HL-60 (cell line): ENCODE results near the gene PRR9.

Source experiments
- DNase-seq, 2 experiments: peaks; one replicate each; pipeline ENCODE4 v3.0.0-alpha.2; 2010 to 2020; ENCODE audit warnings: low read depth in 1 of 2, low spot score in 1 of 2
- H3K27ac ChIP-seq: fragments of 250-450 bp; sonication (Bioruptor Pico); replicated peaks from 2 replicates; pipeline ENCODE4 v1.5.1; 2020; ENCODE audit warnings: mild to moderate bottlenecking, moderate library complexity
- H3K27me3 ChIP-seq: fragments of 250-450 bp; sonication (Bioruptor Pico); 2 replicates; pipeline ENCODE4 v1.5.1; 2021; ENCODE audit warnings: mild to moderate bottlenecking, moderate library complexity; ENCODE audit not compliant: insufficient read depth, poor library complexity, severe bottlenecking
- H3K4me3 ChIP-seq: replicated peaks from 2 replicates; pipeline ENCODE4 v1.5.1; 2011; ENCODE audit warnings: mild to moderate bottlenecking, control low read depth, low read length; ENCODE audit not compliant: insufficient read depth
- GABPA ChIP-seq: IDR thresholded peaks from 2 replicates; pipeline ENCODE4 v1.6.1; 2012; ENCODE audit warnings: low read depth
- POLR2AphosphoS5 ChIP-seq: IDR thresholded peaks from 2 replicates; pipeline ENCODE4 v1.6.1; 2012; ENCODE audit warnings: low read depth
- REST ChIP-seq: IDR thresholded peaks from 2 replicates; pipeline ENCODE4 v1.6.1; 2012; ENCODE audit warnings: low read depth; ENCODE audit not compliant: insufficient replicate concordance
- SPI1 ChIP-seq: IDR thresholded peaks from 2 replicates; pipeline ENCODE4 v1.6.1; 2012; ENCODE audit warnings: low read depth, mild to moderate bottlenecking, borderline replicate concordance
- long read RNA-seq: library from polyadenylated mRNA; unstranded; transcript quantifications from one replicate; pipeline ENCODE4 v2.0.0, GENCODE V29; 2020
- TF ChIP-seq, protein P1 (sequence below): IDR thresholded peaks from one replicate; pipeline ENCODE4 v1.5.1; 2011; ENCODE audit warnings: low read length, control low read depth, inconsistent platforms; ENCODE audit not compliant: insufficient read depth

Gene PRR9, protein sequence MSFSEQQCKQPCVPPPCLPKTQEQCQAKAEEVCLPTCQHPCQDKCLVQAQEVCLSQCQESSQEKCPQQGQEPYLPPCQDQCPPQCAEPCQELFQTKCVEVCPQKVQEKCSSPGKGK
- long read RNA-seq: 0 reads

DNA sequence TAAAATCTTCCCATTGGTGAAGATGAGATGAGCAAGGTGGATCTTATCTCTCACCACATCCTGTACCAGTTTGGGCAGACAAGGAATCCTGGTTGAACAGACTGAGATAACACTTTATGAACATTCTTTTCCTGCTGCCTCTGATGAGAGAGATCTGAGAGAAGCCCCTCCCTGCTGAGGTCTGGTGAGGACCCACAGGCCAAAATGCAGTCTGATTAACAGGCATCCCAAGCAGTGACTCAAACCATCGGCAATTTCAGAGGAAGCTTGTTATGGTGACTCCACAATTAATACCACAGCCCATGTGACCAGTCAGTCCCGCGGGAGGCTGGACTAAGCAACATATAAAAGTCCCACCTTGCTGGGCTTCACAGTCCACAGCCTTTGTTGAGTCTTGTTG, at the start of gene PRR9:
Gene PRR9 (plus strand): TSS at position 373 of the 400 bp plus-strand sequence. CDS start 561 bp downstream, outside the sequence.
- no peak within 1 kb of the TSS for H3K4me3 ChIP-seq
- no peak within 1 kb of the TSS for H3K27ac ChIP-seq
- H3K27me3 ChIP-seq: no peaks in the 10 kb centered on the region
- TF ChIP-seq SPI1: no peak
- no peak for TF ChIP-seq POLR2AphosphoS5
- TF ChIP-seq, protein P1, sequence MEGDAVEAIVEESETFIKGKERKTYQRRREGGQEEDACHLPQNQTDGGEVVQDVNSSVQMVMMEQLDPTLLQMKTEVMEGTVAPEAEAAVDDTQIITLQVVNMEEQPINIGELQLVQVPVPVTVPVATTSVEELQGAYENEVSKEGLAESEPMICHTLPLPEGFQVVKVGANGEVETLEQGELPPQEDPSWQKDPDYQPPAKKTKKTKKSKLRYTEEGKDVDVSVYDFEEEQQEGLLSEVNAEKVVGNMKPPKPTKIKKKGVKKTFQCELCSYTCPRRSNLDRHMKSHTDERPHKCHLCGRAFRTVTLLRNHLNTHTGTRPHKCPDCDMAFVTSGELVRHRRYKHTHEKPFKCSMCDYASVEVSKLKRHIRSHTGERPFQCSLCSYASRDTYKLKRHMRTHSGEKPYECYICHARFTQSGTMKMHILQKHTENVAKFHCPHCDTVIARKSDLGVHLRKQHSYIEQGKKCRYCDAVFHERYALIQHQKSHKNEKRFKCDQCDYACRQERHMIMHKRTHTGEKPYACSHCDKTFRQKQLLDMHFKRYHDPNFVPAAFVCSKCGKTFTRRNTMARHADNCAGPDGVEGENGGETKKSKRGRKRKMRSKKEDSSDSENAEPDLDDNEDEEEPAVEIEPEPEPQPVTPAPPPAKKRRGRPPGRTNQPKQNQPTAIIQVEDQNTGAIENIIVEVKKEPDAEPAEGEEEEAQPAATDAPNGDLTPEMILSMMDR: no peak
- TF ChIP-seq GABPA: no peak
- no peak for TF ChIP-seq REST
- DNase-seq: no peak

GRCh38 chr1:153168686-153169085, 48.7 kb upstream of the PRR9 start:
- Histone ChIP-seq H3K4me3 (no peak overlapping the region), H3K27me3 (peaks cover 3% of the 10 kb centered on the region), H3K27ac (no peak overlapping the region)
- no peak for DNase-seq
- TF ChIP-seq POLR2AphosphoS5 (no peak), GABPA (no peak), REST (no peak), SPI1 (no peak)
- TF ChIP-seq, protein P1: no peak

DNA sequence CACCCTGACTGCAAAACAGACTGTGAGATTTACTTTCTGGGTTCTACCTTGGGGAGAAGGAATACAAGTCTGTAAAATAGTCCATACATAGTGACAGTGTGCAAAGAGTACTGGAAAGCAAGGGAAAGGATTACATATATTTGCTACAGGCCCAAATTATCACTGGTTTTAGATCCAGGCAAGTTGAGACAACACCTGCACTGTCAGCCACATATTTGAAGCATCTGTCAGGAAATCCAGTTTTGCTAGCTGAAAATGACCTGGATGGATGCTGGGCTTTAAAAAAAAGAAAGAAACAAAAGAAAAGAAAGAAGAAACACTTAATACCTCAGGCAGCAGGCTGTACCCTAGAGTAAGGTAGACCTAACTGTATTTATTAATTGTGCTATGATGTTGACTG, 42.8 kb upstream of the PRR9 start:
- no peak for DNase-seq
- Histone ChIP-seq H3K27me3 (peaks cover 8% of the 10 kb centered on the region), H3K27ac (no peak overlapping the region), H3K4me3 (no peak overlapping the region)
- TF ChIP-seq REST (no peak), SPI1 (no peak), POLR2AphosphoS5 (no peak), GABPA (no peak)
- TF ChIP-seq, protein P1: no peak
